KMS-11 (cell line): Measurements from ENCODE around the gene ZNF385D.
"Not testable (repeated sequence)": the region's sequence is repeated elsewhere in the genome, so short reads cannot be mapped to it uniquely, and the experiment has no call there.

Experiments used
- H2AFZ ChIP-seq: fragments of 200-600 bp; sonication (generic); 2 replicates; pipeline ENCODE4 v1.6.1; 2016; ENCODE audit warnings: antibody characterized with exemption, mixed run types, low read depth
- H3K27ac ChIP-seq: fragments of 200-600 bp; sonication (generic); 2 replicates; pipeline ENCODE4 v1.6.1; 2016; ENCODE audit warnings: mild to moderate bottlenecking, mixed run types
- H3K27me3 ChIP-seq: fragments of 200-600 bp; sonication (generic); 2 replicates; pipeline ENCODE4 v1.6.1; 2017; ENCODE audit warnings: mild to moderate bottlenecking, low read depth, mixed run types, moderate library complexity; ENCODE audit not compliant: insufficient read depth
- H3K36me3 ChIP-seq: fragments of 200-600 bp; sonication (generic); 2 replicates; pipeline ENCODE4 v1.6.1; 2017; ENCODE audit warnings: mild to moderate bottlenecking, mixed run types; ENCODE audit not compliant: insufficient read depth
- H3K4me1 ChIP-seq: fragments of 200-600 bp; sonication (generic); 2 replicates; pipeline ENCODE4 v1.6.1; 2016; ENCODE audit warnings: mild to moderate bottlenecking, low read depth, mixed run types; ENCODE audit not compliant: poor library complexity, severe bottlenecking
- H3K4me2 ChIP-seq: fragments of 200-600 bp; sonication (generic); 2 replicates; pipeline ENCODE4 v1.7.0; 2016; ENCODE audit warnings: mild to moderate bottlenecking, mixed run types
- H3K4me3 ChIP-seq: fragments of 200-600 bp; sonication (generic); IDR thresholded peaks from 2 replicates; pipeline ENCODE4 v1.6.1; 2017; ENCODE audit warnings: low read depth, low read length, mixed read lengths; ENCODE audit not compliant: insufficient read depth
- H3K79me2 ChIP-seq: fragments of 200-600 bp; sonication (generic); 2 replicates; pipeline ENCODE4 v1.6.1; 2016; ENCODE audit warnings: low read depth, mixed run types; ENCODE audit not compliant: insufficient read depth
- H3K9ac ChIP-seq: fragments of 200-600 bp; sonication (generic); 2 replicates; pipeline ENCODE4 v1.6.1; 2016; ENCODE audit warnings: mild to moderate bottlenecking, mixed run types
- H4K20me1 ChIP-seq: fragments of 200-600 bp; sonication (generic); 2 replicates; pipeline ENCODE4 v1.6.1; 2016; ENCODE audit warnings: mild to moderate bottlenecking, mixed run types; ENCODE audit not compliant: insufficient read depth
- TF ChIP-seq, protein P1 (sequence below): fragments of 200-600 bp; sonication (generic); conservative IDR thresholded peaks from 2 replicates; pipeline ENCODE4 v1.6.1; 2017; ENCODE audit warnings: low read depth, mild to moderate bottlenecking, antibody characterized with exemption, low read length, moderate library complexity, mixed read lengths

ZNF385D gene

DNA sequence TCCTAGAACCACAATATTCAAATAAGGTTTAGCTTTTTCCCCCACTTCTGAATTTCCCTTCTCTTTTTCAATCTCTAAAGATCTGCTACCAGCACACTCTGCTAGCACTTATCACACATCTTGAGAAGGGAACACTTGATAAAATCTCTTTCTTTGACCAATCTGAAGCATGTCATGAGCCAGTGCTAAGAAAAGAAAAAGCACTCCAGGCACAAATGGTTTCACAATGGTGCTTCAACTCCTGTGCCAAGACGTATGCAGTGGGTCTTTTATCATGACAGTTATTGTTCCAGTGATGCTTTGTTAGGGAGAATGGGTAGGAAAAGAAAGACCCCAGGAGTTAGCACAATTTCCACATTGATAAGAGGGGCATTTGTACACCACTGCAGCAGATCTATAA is 248.4 kb downstream of the ZNF385D start:
- Histone ChIP-seq H3K27ac (no peak overlapping the region), H3K4me1 (no peaks in the 10 kb centered on the region), H3K36me3 (no peaks in the 10 kb centered on the region), H4K20me1 (no peaks in the 10 kb centered on the region), H3K4me3 (no peak overlapping the region), H2AFZ (no peak overlapping the region), H3K27me3 (no peaks in the 10 kb centered on the region), H3K9ac (no peak overlapping the region), H3K79me2 (no peaks in the 10 kb centered on the region), H3K4me2 (no peak overlapping the region)
- TF ChIP-seq, protein P1, sequence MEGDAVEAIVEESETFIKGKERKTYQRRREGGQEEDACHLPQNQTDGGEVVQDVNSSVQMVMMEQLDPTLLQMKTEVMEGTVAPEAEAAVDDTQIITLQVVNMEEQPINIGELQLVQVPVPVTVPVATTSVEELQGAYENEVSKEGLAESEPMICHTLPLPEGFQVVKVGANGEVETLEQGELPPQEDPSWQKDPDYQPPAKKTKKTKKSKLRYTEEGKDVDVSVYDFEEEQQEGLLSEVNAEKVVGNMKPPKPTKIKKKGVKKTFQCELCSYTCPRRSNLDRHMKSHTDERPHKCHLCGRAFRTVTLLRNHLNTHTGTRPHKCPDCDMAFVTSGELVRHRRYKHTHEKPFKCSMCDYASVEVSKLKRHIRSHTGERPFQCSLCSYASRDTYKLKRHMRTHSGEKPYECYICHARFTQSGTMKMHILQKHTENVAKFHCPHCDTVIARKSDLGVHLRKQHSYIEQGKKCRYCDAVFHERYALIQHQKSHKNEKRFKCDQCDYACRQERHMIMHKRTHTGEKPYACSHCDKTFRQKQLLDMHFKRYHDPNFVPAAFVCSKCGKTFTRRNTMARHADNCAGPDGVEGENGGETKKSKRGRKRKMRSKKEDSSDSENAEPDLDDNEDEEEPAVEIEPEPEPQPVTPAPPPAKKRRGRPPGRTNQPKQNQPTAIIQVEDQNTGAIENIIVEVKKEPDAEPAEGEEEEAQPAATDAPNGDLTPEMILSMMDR: no peak

DNA sequence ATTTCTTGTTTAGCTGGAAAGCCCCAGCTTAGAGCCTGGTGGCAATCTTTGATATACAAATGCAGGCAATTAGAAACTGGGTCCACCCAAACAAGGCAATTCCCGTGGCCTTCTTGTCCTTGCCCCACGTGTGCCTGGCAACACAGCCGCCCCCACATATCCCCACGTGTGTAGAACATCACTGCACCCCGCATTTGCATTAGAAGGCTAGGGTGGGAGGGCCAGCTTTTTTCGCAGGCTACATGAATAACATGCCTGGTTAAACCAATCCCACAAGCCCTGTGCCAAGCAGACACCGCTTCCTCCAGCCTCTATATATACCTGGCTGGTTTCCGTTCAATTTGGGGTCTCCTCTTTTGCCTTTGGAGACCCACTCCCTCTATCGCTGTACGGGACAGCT is 250.2 kb downstream of the ZNF385D start:
- Histone ChIP-seq H3K4me3 (no peak overlapping the region), H3K4me1 (no peaks in the 10 kb centered on the region), H3K36me3 (no peaks in the 10 kb centered on the region), H3K27me3 (no peaks in the 10 kb centered on the region), H2AFZ (no peak overlapping the region), H3K4me2 (no peak overlapping the region), H3K9ac (no peak overlapping the region), H3K79me2 (no peaks in the 10 kb centered on the region), H4K20me1 (no peaks in the 10 kb centered on the region), H3K27ac (no peak overlapping the region)
- TF ChIP-seq, protein P1: no peak

DNA sequence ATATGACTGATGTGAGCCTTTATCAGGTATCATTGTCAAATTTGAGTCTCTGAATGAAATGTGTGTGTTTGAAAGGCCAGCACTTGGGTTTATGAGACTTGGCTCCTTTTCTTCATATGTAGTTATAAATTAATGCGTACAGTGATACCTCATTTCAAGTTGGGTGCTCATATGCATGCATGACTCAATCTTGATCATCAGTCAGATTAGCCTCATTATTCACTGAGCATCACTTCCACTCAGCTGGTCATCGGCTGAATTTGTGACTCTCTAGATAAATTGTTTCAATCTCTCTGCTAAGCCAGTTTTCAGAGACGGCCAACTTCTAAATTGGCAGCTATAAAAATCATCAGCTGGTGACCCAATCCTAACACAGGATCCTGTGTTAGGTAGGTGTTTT is 260.3 kb downstream of the ZNF385D start:
- H3K27me3 ChIP-seq, H3K79me2 ChIP-seq, H3K4me1 ChIP-seq, H3K9ac ChIP-seq, H3K27ac ChIP-seq, H4K20me1 ChIP-seq, H3K4me2 ChIP-seq, H2AFZ ChIP-seq, H3K4me3 ChIP-seq, H3K36me3 ChIP-seq: not testable (repeated sequence)

DNA sequence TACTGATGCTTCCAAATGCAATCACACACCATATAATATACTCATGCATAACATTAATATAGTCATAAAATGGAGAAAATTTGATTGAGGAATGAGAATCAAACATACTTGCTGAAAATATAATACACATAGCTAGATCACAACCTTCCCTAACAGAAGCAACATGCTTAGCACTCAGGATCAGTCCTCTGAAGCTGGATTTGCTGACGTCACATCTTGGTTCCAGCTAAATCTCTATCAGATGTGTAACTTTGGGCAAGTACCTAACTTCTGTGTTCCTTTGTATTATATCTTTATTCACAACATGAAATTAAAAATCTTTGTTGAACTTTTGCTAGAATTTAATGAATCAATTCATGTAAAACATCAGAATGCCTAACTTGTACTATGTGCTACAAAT is 263.5 kb downstream of the ZNF385D start:
- H3K4me3 ChIP-seq: no peak overlapping the region
- TF ChIP-seq, protein P1: no peak
- no peak overlapping the region for H3K4me2 ChIP-seq
- H3K36me3 ChIP-seq: no peaks in the 10 kb centered on the region
- no peaks in the 10 kb centered on the region for H3K4me1 ChIP-seq
- H3K27ac ChIP-seq: no peak overlapping the region
- H4K20me1 ChIP-seq: no peaks in the 10 kb centered on the region
- no peaks in the 10 kb centered on the region for H3K79me2 ChIP-seq
- H3K27me3 ChIP-seq: no peaks in the 10 kb centered on the region
- H3K9ac ChIP-seq: no peak overlapping the region
- H2AFZ ChIP-seq: no peak overlapping the region

DNA sequence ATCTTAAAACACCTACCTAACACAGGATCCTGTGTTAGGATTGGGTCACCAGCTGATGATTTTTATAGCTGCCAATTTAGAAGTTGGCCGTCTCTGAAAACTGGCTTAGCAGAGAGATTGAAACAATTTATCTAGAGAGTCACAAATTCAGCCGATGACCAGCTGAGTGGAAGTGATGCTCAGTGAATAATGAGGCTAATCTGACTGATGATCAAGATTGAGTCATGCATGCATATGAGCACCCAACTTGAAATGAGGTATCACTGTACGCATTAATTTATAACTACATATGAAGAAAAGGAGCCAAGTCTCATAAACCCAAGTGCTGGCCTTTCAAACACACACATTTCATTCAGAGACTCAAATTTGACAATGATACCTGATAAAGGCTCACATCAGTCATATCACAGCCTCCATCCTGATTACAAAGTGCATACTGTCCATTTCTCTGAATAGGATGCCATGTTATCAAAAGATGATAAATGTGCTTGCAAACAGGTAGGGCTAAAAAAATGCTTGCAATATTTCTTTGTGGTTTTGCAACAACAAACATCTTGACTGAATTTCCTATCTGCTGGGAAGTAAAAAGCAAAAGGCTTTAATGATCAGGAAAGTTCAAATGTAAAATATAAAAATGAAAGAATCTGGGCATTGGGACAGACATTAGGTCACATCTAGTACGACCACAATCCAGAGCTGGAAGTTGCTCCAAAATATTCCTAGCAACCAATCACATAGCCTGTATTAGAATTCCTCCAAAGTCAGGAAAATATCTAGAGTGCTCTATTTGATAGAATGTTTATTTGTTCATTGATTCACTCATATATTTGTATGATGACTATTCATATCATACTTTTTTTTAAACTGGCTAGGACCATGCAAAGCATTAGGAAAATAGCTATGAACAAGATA is 264.7 kb downstream of the ZNF385D start:
- H3K4me1 ChIP-seq, H4K20me1 ChIP-seq, H3K79me2 ChIP-seq, H3K27ac ChIP-seq, H3K4me3 ChIP-seq, H3K27me3 ChIP-seq, H3K36me3 ChIP-seq, H3K9ac ChIP-seq, H2AFZ ChIP-seq, H3K4me2 ChIP-seq: not testable (repeated sequence)
